A549 (cell line): Measurements from ENCODE around the gene KIF1A.

Experiments used
- CTCF ChIP-seq: fragments of >200 bp; sonication (Bioruptor Twin); formaldehyde crosslinking; IDR thresholded peaks from 3 replicates; pipeline ENCODE4 v1.5.1; 2016
- EP300 ChIP-seq, 2 experiments: fragments of >200 bp; sonication (Bioruptor Twin); formaldehyde crosslinking; IDR thresholded peaks; 2 replicates in 1 of 2; 3 replicates in 1 of 2; pipeline ENCODE4 v1.6.1; 2016 to 2017
- JUN ChIP-seq, 2 experiments: fragments of >200 bp; sonication (Bioruptor Twin); formaldehyde crosslinking; IDR thresholded peaks; 2 replicates in 1 of 2; 3 replicates in 1 of 2; pipeline ENCODE4 v1.6.1; 2016 to 2017
- POLR2A ChIP-seq: IDR thresholded peaks from 2 replicates; pipeline ENCODE4 v1.6.1; 2012; ENCODE audit warnings: mild to moderate bottlenecking, low read length
- RCOR1 ChIP-seq: fragments of 150-350 bp; IDR thresholded peaks from 2 replicates; pipeline ENCODE4 v1.6.1; 2014; ENCODE audit warnings: antibody characterized with exemption, low read length, low read depth
- ZC3H11A ChIP-seq: fragments of 450-650 bp; IDR thresholded peaks from 2 replicates; pipeline ENCODE4 v1.6.1; 2014; ENCODE audit warnings: antibody characterized with exemption, mild to moderate bottlenecking

GRCh38 chr2:240855670-240856069 is 35.7 kb upstream of the KIF1A start:
- TF ChIP-seq EP300 (IDR thresholded peaks at IDR 0.05) (no peak), POLR2A (no peak), ZC3H11A (no peak), JUN (IDR thresholded peaks at IDR 0.05) (no peak), RCOR1 (no peak), CTCF (no peak)
